Activated CD4-positive, alpha-beta T cell treated with anti-CD3 and anti-CD28 coated beads for 36 hours (primary cell): ENCODE results near the gene ORC6. TPM values are rescaled to one million over a fixed set of nuclear protein-coding genes. Genes with fewer than 3 reads are reported as not detected.
"Not testable (repeated sequence)": the region's sequence is repeated elsewhere in the genome, so short reads cannot be mapped to it uniquely, and the experiment has no call there.

Source experiments
- ATAC-seq: fragments of 200-7000 bp; cut with Tn5 transposase; one replicate; pipeline ENCODE4 v1.10.0; 2021; ENCODE audit warnings: mild to moderate bottlenecking, moderate library complexity
- CTCF ChIA-PET: fragments of 350-600 bp; sonication (Branson Sonifier 250); formaldehyde crosslinking; loops from one replicate; lab custom pipeline; 2021; ENCODE audit warnings: antibody characterized with exemption; lab: Charles Lee
- POLR2A ChIA-PET: fragments of 350-600 bp; sonication (Branson Sonifier 250); formaldehyde crosslinking; loops from one replicate; lab custom pipeline; 2021; ENCODE audit warnings: antibody characterized with exemption, inconsistent platforms; lab: Charles Lee
- DNase-seq: peaks from one replicate; pipeline ENCODE4 v3.0.0-alpha.2; 2020
- H3K27ac Mint-ChIP-seq: one replicate; pipeline ENCODE4 v1.8.0; 2021; ENCODE audit warnings: mixed read lengths
- H3K27me3 Mint-ChIP-seq: one replicate; pipeline ENCODE4 v1.8.0; 2021; ENCODE audit warnings: mixed read lengths
- H3K36me3 Mint-ChIP-seq: one replicate; pipeline ENCODE4 v1.8.0; 2021; ENCODE audit warnings: low read depth, mixed read lengths
- H3K4me1 Mint-ChIP-seq: one replicate; pipeline ENCODE4 v1.8.0; 2021; ENCODE audit warnings: mixed read lengths
- H3K4me3 Mint-ChIP-seq: one replicate; pipeline ENCODE4 v1.8.0; 2021; ENCODE audit warnings: mild to moderate bottlenecking, moderate library complexity, mixed read lengths
- H3K9me3 Mint-ChIP-seq: one replicate; pipeline ENCODE4 v1.8.0; 2021; ENCODE audit warnings: low read depth, mixed read lengths
- intact Hi-C, 2 experiments: fragments of 100-400 bp; cut with DNase I in 1 of 2; cut with micrococcal nuclease in 1 of 2; formaldehyde crosslinking; loops; one replicate each; pipeline versions ENCODE4 v1.14.2 to v1.15.1; 2022 to 2024; cut with DNase I, micrococcal nuclease
- total RNA-seq, 2 experiments: library from RNA; stranded (reverse); gene quantifications; one replicate each; pipeline ENCODE4 v1.2.3, GENCODE V29; 2021

The ORC6 gene
- total RNA-seq, result 10 to 100 TPM; 30.3 to 43.4 TPM

- no peaks in the 10 kb centered on the region for H3K27me3 Mint-ChIP-seq
- CTCF ChIA-PET, result interaction anchor here (0.6 to 1.2 kb wide), 6 partner anchors 16 to 241 kb away, joined by 3 to 8 read pairs (median 4); no protein-coding TSS in a partner anchor
- H3K9me3 Mint-ChIP-seq, result no peaks in the 10 kb centered on the region
- H3K36me3 Mint-ChIP-seq, result peaks cover 22% of the 10 kb centered on the region
- intact Hi-C loops, result loop anchor here (1.0 to 10.0 kb wide), 13 partner anchors 68 to 1925 kb away; partner anchors contain the start of genes C16orf87 (in 2 of the 2), DNAJA2 (in 2 of the 2), SHCBP1 (in 2 of the 2) and ABCC11 (in 1 of the 2)
- no peak within 1 kb of the TSS for H3K27ac Mint-ChIP-seq
- DNase-seq, result peak; percentile 99
- no peak within 1 kb of the TSS for H3K4me3 Mint-ChIP-seq
- ATAC-seq, result peak; percentile 83
- POLR2A ChIA-PET, result interaction anchor here (0.6 kb wide), 2 partner anchors 195 to 1590 kb away, joined by 3 read pairs; partner anchors contain the start of gene GPT2
- peaks cover 43% of the 10 kb centered on the region for H3K4me1 Mint-ChIP-seq
These were observed at the start of gene ORC6 for GRCh38 chr16:46689365-46690280. ORC6 (plus strand) TSS chr16:46689659; CDS start chr16:46689706, 47 bp downstream.

- no peaks in the 10 kb centered on the region for H3K4me1 Mint-ChIP-seq
- CTCF ChIA-PET, result no interaction called here
- ATAC-seq (no peak), DNase-seq (no peak)
- H3K4me3 Mint-ChIP-seq, result no peak overlapping the region
- no peaks in the 10 kb centered on the region for H3K27me3 Mint-ChIP-seq
- H3K36me3 Mint-ChIP-seq, result peaks cover 15% of the 10 kb centered on the region
- peaks cover 16% of the 10 kb centered on the region for H3K9me3 Mint-ChIP-seq
- intact Hi-C loops, result no loop called here
- no peak overlapping the region for H3K27ac Mint-ChIP-seq
- POLR2A ChIA-PET, result no interaction called here
These were observed 40.8 kb upstream of the ORC6 start for GRCh38 chr16:46648656-46649055.

- H3K27ac Mint-ChIP-seq, result no peak overlapping the region
These were observed 39.7 kb upstream of the ORC6 start for GRCh38 chr16:46649588-46650253.

GRCh38 chr16:46650254-46650623, 39.2 kb upstream of the ORC6 start:
- H3K9me3 Mint-ChIP-seq, result peaks cover 4% of the 10 kb centered on the region
- DNase-seq (no peak), ATAC-seq (no peak)
- no peaks in the 10 kb centered on the region for H3K27me3 Mint-ChIP-seq
- CTCF ChIA-PET, result interaction anchor here (0.6 kb wide), 1 partner anchor 203 kb away, joined by 3 read pairs; no protein-coding TSS in a partner anchor
- intact Hi-C loops, result no loop called here
- H3K4me3 Mint-ChIP-seq, result no peak overlapping the region
- POLR2A ChIA-PET, result no interaction called here
- H3K4me1 Mint-ChIP-seq, result no peaks in the 10 kb centered on the region
- H3K27ac Mint-ChIP-seq, result no peak overlapping the region
- H3K36me3 Mint-ChIP-seq, result peaks cover 6% of the 10 kb centered on the region

More at GRCh38 chr16:46649588-46650253, 39.7 kb upstream of the ORC6 start:
- peaks cover 6% of the 10 kb centered on the region for H3K36me3 Mint-ChIP-seq
- DNase-seq (no peak), ATAC-seq (no peak)
- intact Hi-C loops, result no loop called here
- peaks cover 8% of the 10 kb centered on the region for H3K9me3 Mint-ChIP-seq
- H3K27me3 Mint-ChIP-seq, result no peaks in the 10 kb centered on the region
- ChIA-PET CTCF (interaction anchor here (0.6 kb wide), 1 partner anchor 204 kb away, joined by 3 read pairs; no protein-coding TSS in a partner anchor), POLR2A (no interaction called here)
- H3K4me1 Mint-ChIP-seq, result no peaks in the 10 kb centered on the region
- H3K4me3 Mint-ChIP-seq, result no peak overlapping the region

- H3K4me3 Mint-ChIP-seq, result no peak overlapping the region
- no peaks in the 10 kb centered on the region for H3K27me3 Mint-ChIP-seq
- H3K27ac Mint-ChIP-seq, result no peak overlapping the region
- DNase-seq, result no peak
- peaks cover 12% of the 10 kb centered on the region for H3K36me3 Mint-ChIP-seq
- H3K4me1 Mint-ChIP-seq, result no peaks in the 10 kb centered on the region
- CTCF ChIA-PET, result no interaction called here
- POLR2A ChIA-PET, result no interaction called here
- intact Hi-C loops, result no loop called here
- ATAC-seq, result no peak
- H3K9me3 Mint-ChIP-seq, result no peaks in the 10 kb centered on the region
These were observed 38.2 kb upstream of the ORC6 start for GRCh38 chr16:46651305-46651704.

GRCh38 chr16:46658925-46659324, 30.5 kb upstream of the ORC6 start:
- Mint-ChIP-seq H3K4me3 (no peak overlapping the region), H3K36me3 (peaks cover 54% of the 10 kb centered on the region), H3K4me1 (peaks cover 17% of the 10 kb centered on the region), H3K27me3 (no peaks in the 10 kb centered on the region), H3K27ac (peak overlapping the region; percentile 34), H3K9me3 (no peaks in the 10 kb centered on the region)
- DNase-seq (peak; percentile 43), ATAC-seq (peak; percentile 91)
- ChIA-PET CTCF (interaction anchor here (0.8 to 1.3 kb wide), 4 partner anchors 15 to 180 kb away, joined by 3 to 4 read pairs (median 3); no protein-coding TSS in a partner anchor), POLR2A (no interaction called here)
- intact Hi-C loops, result no loop called here

- no peak overlapping the region for H3K27ac Mint-ChIP-seq
- no peak for DNase-seq
- CTCF ChIA-PET, result interaction anchor here (4.2 kb wide), 1 partner anchor 12 kb away, joined by 21 read pairs; no protein-coding TSS in a partner anchor
- no peaks in the 10 kb centered on the region for H3K27me3 Mint-ChIP-seq
- no peak overlapping the region for H3K4me3 Mint-ChIP-seq
- H3K9me3 Mint-ChIP-seq, result no peaks in the 10 kb centered on the region
- ATAC-seq, result no peak
- H3K4me1 Mint-ChIP-seq, result peaks cover 17% of the 10 kb centered on the region
- H3K36me3 Mint-ChIP-seq, result peaks cover 57% of the 10 kb centered on the region
- intact Hi-C loops, result no loop called here
- POLR2A ChIA-PET, result no interaction called here
These were observed 27.3 kb upstream of the ORC6 start for GRCh38 chr16:46662123-46662522.

GRCh38 chr16:46673320-46674013, 16.0 kb upstream of the ORC6 start:
- ATAC-seq (peak; percentile 95), DNase-seq (peak; percentile 67)
- Mint-ChIP-seq H3K27me3 (no peaks in the 10 kb centered on the region), H3K36me3 (peaks cover 48% of the 10 kb centered on the region), H3K4me3 (no peak overlapping the region), H3K9me3 (no peaks in the 10 kb centered on the region), H3K4me1 (no peaks in the 10 kb centered on the region), H3K27ac (no peak overlapping the region)
- ChIA-PET POLR2A (no interaction called here), CTCF (interaction anchor here (0.6 to 3.3 kb wide), 40 partner anchors 11 to 1488 kb away, joined by 3 to 28 read pairs (median 4); partner anchors contain the start of gene ORC6)
- intact Hi-C loops, result loop anchor here (1.0 to 5.0 kb wide), 4 partner anchors 15 to 256 kb away; no protein-coding TSS in a partner anchor

GRCh38 chr16:46677943-46678342, 11.5 kb upstream of the ORC6 start:
- intact Hi-C loops, DNase-seq, ATAC-seq, H3K4me1 Mint-ChIP-seq, H3K9me3 Mint-ChIP-seq, H3K4me3 Mint-ChIP-seq, H3K27me3 Mint-ChIP-seq, H3K27ac Mint-ChIP-seq: not testable (repeated sequence)
- ChIA-PET CTCF (interaction anchor here (0.6 to 0.8 kb wide), 3 partner anchors 9 to 252 kb away, joined by 3 to 4 read pairs (median 3); no protein-coding TSS in a partner anchor), POLR2A (interaction anchor here (0.6 to 1.0 kb wide), 2 partner anchors 35 to 249 kb away, joined by 3 to 5 read pairs; no protein-coding TSS in a partner anchor)
- H3K36me3 Mint-ChIP-seq, result peaks cover 48% of the 10 kb centered on the region

GRCh38 chr16:46681867-46682266, 7.6 kb upstream of the ORC6 start:
- H3K9me3 Mint-ChIP-seq, H3K27ac Mint-ChIP-seq, DNase-seq, POLR2A ChIA-PET, ATAC-seq, H3K27me3 Mint-ChIP-seq, H3K4me3 Mint-ChIP-seq: not testable (repeated sequence)
- intact Hi-C loops, result loop anchor here in 1 of 2 experiments (10.0 kb wide), 3 partner anchors 1563 to 1933 kb away; partner anchors contain the start of genes ABCC11, LONP2, N4BP1 and SIAH1
- peaks cover 31% of the 10 kb centered on the region for H3K4me1 Mint-ChIP-seq
- CTCF ChIA-PET, result interaction anchor here (0.6 kb wide), 1 partner anchor 275 kb away, joined by 3 read pairs; no protein-coding TSS in a partner anchor
- peaks cover 30% of the 10 kb centered on the region for H3K36me3 Mint-ChIP-seq
